CD14-positive monocyte (primary cell): ENCODE results near the gene KRT13. TPM values are rescaled to one million over a fixed set of nuclear protein-coding genes. Genes with fewer than 3 reads are reported as not detected.

ENCODE experiments used
- DNase-seq, 3 donors: peaks; one replicate each; pipeline ENCODE4 v3.0.0-alpha.2; 2011 to 2022
- H2AFZ ChIP-seq: 2 replicates; pipeline ENCODE4 v1.6.0; 2012; ENCODE audit warnings: mild to moderate bottlenecking, low read depth, low read length, inconsistent platforms; ENCODE audit not compliant: insufficient read depth, poor library complexity, severe bottlenecking
- H3K27ac ChIP-seq, 2 donors: 1 replicate in 1 of 2; 2 replicates in 1 of 2; pipeline ENCODE4 v1.5.1; 2012 to 2013; ENCODE audit warnings: low read length in 2 of 2, control low read depth in 1 of 2, inconsistent platforms in 1 of 2, low read depth in 1 of 2, mild to moderate bottlenecking in 1 of 2
- H3K27me3 ChIP-seq, 2 donors: one replicate each; pipeline versions ENCODE4 v1.6.0 to v1.6.1; 2011 to 2013; ENCODE audit warnings: low read length in 2 of 2; ENCODE audit not compliant: control insufficient read depth in 2 of 2, insufficient read depth in 2 of 2
- H3K36me3 ChIP-seq, 2 donors: replicated peaks in 1 of 2; 1 replicate in 1 of 2; 2 replicates in 1 of 2; pipeline versions ENCODE4 v1.5.1 to v1.6.1; 2012 to 2013; ENCODE audit warnings: low read length in 2 of 2, control low read depth in 1 of 2, inconsistent platforms in 1 of 2, mild to moderate bottlenecking in 1 of 2; ENCODE audit not compliant: insufficient read depth in 2 of 2, control insufficient read depth in 1 of 2
- H3K4me1 ChIP-seq, 2 donors: 1 replicate in 1 of 2; 2 replicates in 1 of 2; pipeline versions ENCODE4 v1.5.1 to v1.6.1; 2012 to 2013; ENCODE audit warnings: low read length in 2 of 2, control low read depth in 1 of 2, inconsistent platforms in 1 of 2, mild to moderate bottlenecking in 1 of 2, moderate library complexity in 1 of 2; ENCODE audit not compliant: insufficient read depth in 2 of 2, control insufficient read depth in 1 of 2
- H3K4me2 ChIP-seq: replicated peaks from 2 replicates; pipeline ENCODE3; 2012; ENCODE audit warnings: low read length, moderate library complexity, mild to moderate bottlenecking; ENCODE audit not compliant: poor library complexity, severe bottlenecking; ENCODE audit errors: extremely low read depth
- H3K4me3 ChIP-seq, 3 experiments: fragments of 200-600 bp in 1 of 3; sonication (generic) in 1 of 3; replicated peaks in 1 of 3; 1 replicate in 2 of 3; 2 replicates in 1 of 3; pipeline ENCODE4 v1.5.1; 2011 to 2013; ENCODE audit warnings: low read length in 3 of 3, mild to moderate bottlenecking in 3 of 3, control low read depth in 2 of 3, low read depth in 2 of 3, inconsistent platforms in 1 of 3, moderate library complexity in 1 of 3
- H3K79me2 ChIP-seq: 2 replicates; pipeline ENCODE4 v1.6.0; 2012; ENCODE audit warnings: mild to moderate bottlenecking, control low read depth, inconsistent platforms, low read length, moderate library complexity; ENCODE audit not compliant: insufficient read depth
- H3K9ac ChIP-seq: 2 replicates; pipeline ENCODE4 v1.6.0; 2017; ENCODE audit warnings: low read length, mild to moderate bottlenecking; ENCODE audit not compliant: insufficient read depth, poor library complexity, severe bottlenecking
- H3K9me3 ChIP-seq, 2 donors: replicated peaks in 1 of 2; 1 replicate in 1 of 2; 2 replicates in 1 of 2; pipeline versions ENCODE4 v1.5.1 to v1.6.1; 2012 to 2013; ENCODE audit warnings: low read length in 2 of 2, control low read depth in 1 of 2; ENCODE audit not compliant: control insufficient read depth in 1 of 2, insufficient read depth in 1 of 2
- H4K20me1 ChIP-seq: 2 replicates; pipeline ENCODE4 v1.6.0; 2012; ENCODE audit warnings: mild to moderate bottlenecking, low read length, control low read depth, moderate library complexity; ENCODE audit not compliant: insufficient read depth
- H3K27ac Mint-ChIP-seq, 7 donors: one replicate each; pipeline ENCODE4 v1.8.0; 2020; ENCODE audit warnings: mild to moderate bottlenecking in 7 of 7, mixed read lengths in 7 of 7, moderate library complexity in 6 of 7, inconsistent platforms in 2 of 7
- H3K27me3 Mint-ChIP-seq, 3 donors: one replicate each; pipeline ENCODE4 v1.8.0; 2021 to 2022; ENCODE audit warnings: low read depth in 3 of 3, mild to moderate bottlenecking in 3 of 3, mixed read lengths in 3 of 3, moderate library complexity in 3 of 3, inconsistent platforms in 1 of 3
- H3K36me3 Mint-ChIP-seq, 2 donors: one replicate each; pipeline ENCODE4 v1.8.0; 2020; ENCODE audit warnings: mixed read lengths in 2 of 2, inconsistent platforms in 1 of 2, mild to moderate bottlenecking in 1 of 2
- H3K4me1 Mint-ChIP-seq: one replicate; pipeline ENCODE4 v1.8.0; 2020; ENCODE audit warnings: mild to moderate bottlenecking, mixed read lengths
- H3K4me3 Mint-ChIP-seq, 2 donors: one replicate each; pipeline ENCODE4 v1.8.0; 2020; ENCODE audit warnings: mild to moderate bottlenecking in 2 of 2, mixed read lengths in 2 of 2, moderate library complexity in 1 of 2
- H3K9me3 Mint-ChIP-seq, 7 donors: one replicate each; pipeline ENCODE4 v1.8.0; 2020 to 2022; ENCODE audit warnings: mixed read lengths in 7 of 7, mild to moderate bottlenecking in 6 of 7, moderate library complexity in 6 of 7, inconsistent platforms in 2 of 7
- CTCF ChIP-seq: fragments of 200-600 bp; IDR thresholded peaks from one replicate; pipeline ENCODE4 v1.8.0; 2022; ENCODE audit warnings: antibody characterized with exemption, mild to moderate bottlenecking
- whole genome bisulfite sequencing: methylation state at CpG from one replicate; pipeline ENCODE4 v1.1.5; 2013; ENCODE audit warnings: missing lambda C conversion rate; ENCODE audit not compliant: insufficient coverage; 5-methylcytosine and 5-hydroxymethylcytosine counted together
- intact Hi-C, 2 donors: fragments of 100-400 bp; cut with micrococcal nuclease; formaldehyde crosslinking; loops; one replicate each; pipeline versions ENCODE4 v1.15.0 to v1.15.1; 2023
- polyA plus RNA-seq, 3 donors: library from polyadenylated mRNA; depleted of rRNA in 1 of 3; unstranded in 2 of 3; stranded (reverse) in 1 of 3; fragments of 300-500 nt in 2 of 3; fragments of >200 nt in 1 of 3; fragmentation: Illumina TruSeq in 2 of 3; gene quantifications; 1 replicate in 2 of 3; 2 replicates in 1 of 3; pipeline ENCODE4 v1.2.3, GENCODE V29; 2012 to 2021

Gene KRT13
- polyA plus RNA-seq, 3 donors = not detected

GRCh38 chr17:41537614-41537954 lies 32.2 kb upstream of the KRT13 start:
- Mint-ChIP-seq H3K4me3 (no peak overlapping the region), H3K27me3 (peaks cover 11 to 38% (median 28%) of the 10 kb centered on the region in 3 donors), H3K36me3 (no peaks in the 10 kb centered on the region), H3K27ac (no peak overlapping the region), H3K4me1 (no peaks in the 10 kb centered on the region), H3K9me3 (peaks cover 0 to 2% (median 0%) of the 10 kb centered on the region in 7 donors)
- H3K9me3 ChIP-seq = no peaks in the 10 kb centered on the region
- no peak overlapping the region for H3K9ac ChIP-seq
- no peaks in the 10 kb centered on the region for H3K79me2 ChIP-seq
- H3K4me1 ChIP-seq = no peaks in the 10 kb centered on the region
- H2AFZ ChIP-seq = no peak overlapping the region
- no peak overlapping the region for H3K27ac ChIP-seq
- H4K20me1 ChIP-seq = no peaks in the 10 kb centered on the region
- no peak for TF ChIP-seq CTCF
- no peaks in the 10 kb centered on the region for H3K36me3 ChIP-seq
- H3K4me3 ChIP-seq = no peak overlapping the region
- intact Hi-C loops = no loop called here
- H3K4me2 ChIP-seq = no peak overlapping the region
- WGBS = 100% methylated on average over 2 of the region's 7 CpGs
- peaks cover 0 to 4% of the 10 kb centered on the region in 2 donors for H3K27me3 ChIP-seq
- DNase-seq = no peak

GRCh38 chr17:41536741-41537613 lies 31.6 kb upstream of the KRT13 start:
- Mint-ChIP-seq H3K27me3 (peaks cover 14 to 41% (median 31%) of the 10 kb centered on the region in 3 donors), H3K27ac (no peak overlapping the region), H3K4me3 (peak overlapping the region in 1 of 2 donors; percentile 16), H3K4me1 (no peaks in the 10 kb centered on the region), H3K9me3 (peaks cover 0 to 2% (median 0%) of the 10 kb centered on the region in 7 donors), H3K36me3 (no peaks in the 10 kb centered on the region)
- H3K9ac ChIP-seq = no peak overlapping the region
- intact Hi-C loops = no loop called here
- 87% methylated on average over 7 of the region's 7 CpGs for WGBS
- no peak overlapping the region for H2AFZ ChIP-seq
- no peak for DNase-seq
- peaks cover 0 to 5% of the 10 kb centered on the region in 2 donors for H3K27me3 ChIP-seq
- H3K79me2 ChIP-seq = no peaks in the 10 kb centered on the region
- H3K4me1 ChIP-seq = no peaks in the 10 kb centered on the region
- no peaks in the 10 kb centered on the region for H3K36me3 ChIP-seq
- TF ChIP-seq CTCF = no peak
- H3K9me3 ChIP-seq = no peaks in the 10 kb centered on the region
- H3K27ac ChIP-seq = no peak overlapping the region
- H4K20me1 ChIP-seq = no peaks in the 10 kb centered on the region
- no peak overlapping the region for H3K4me3 ChIP-seq
- H3K4me2 ChIP-seq = no peak overlapping the region
